Endothelial cell of umbilical vein (primary cell): ENCODE data around the gene MAPK11. TPM values are rescaled to one million over a fixed set of nuclear protein-coding genes. Genes with fewer than 3 reads are reported as not detected.

Experiments used
- BruUV-seq: library from RNA; stranded (reverse); fragments of 400-500 nt; replicated peaks from 2 replicates; lab custom pipeline; 2021; lab: Mats Ljungman, UMichigan
- CTCF ChIA-PET: fragments of 300-600, 350-600 bp; sonication (Branson Sonifier 250); formaldehyde crosslinking; loops from one replicate; lab custom pipeline; 2021; ENCODE audit warnings: antibody characterized with exemption, inconsistent platforms; lab: Charles Lee
- POLR2A ChIA-PET: fragments of 300-600, 350-600 bp; sonication (Branson Sonifier 250); formaldehyde crosslinking; loops from one replicate; lab custom pipeline; 2021; ENCODE audit warnings: antibody characterized with exemption, inconsistent platforms; lab: Charles Lee
- DNase-seq: peaks from one replicate; pipeline ENCODE4 v3.0.0-alpha.2; 2011; ENCODE audit warnings: low read depth, low spot score
- FAIRE-seq: peaks from 2 replicates; lab custom pipeline; 2011; peaks lifted over from hg19 to GRCh38; lab: Jason Lieb, UNC
- H2AFZ ChIP-seq: 2 replicates; pipeline ENCODE4 v1.6.0; 2012; ENCODE audit warnings: low read depth, low read length, control low read depth, inconsistent platforms
- H3K27ac ChIP-seq: 2 replicates; pipeline ENCODE4 v1.5.1; 2011; ENCODE audit warnings: low read depth, mild to moderate bottlenecking, control low read depth, low read length, moderate library complexity; ENCODE audit not compliant: insufficient read depth
- H3K27me3 ChIP-seq, 2 experiments: 2 replicates each; pipeline versions ENCODE4 v1.6.0 to v1.6.1; 2011; ENCODE audit warnings: low read length in 2 of 2, mixed read lengths in 1 of 2; ENCODE audit not compliant: control insufficient read depth in 2 of 2, insufficient read depth in 2 of 2
- H3K36me3 ChIP-seq, 2 experiments: 2 replicates in 1 of 2; 3 replicates in 1 of 2; pipeline ENCODE4 v1.5.1; 2011; ENCODE audit warnings: low read length in 2 of 2, mild to moderate bottlenecking in 1 of 2, moderate library complexity in 1 of 2; ENCODE audit not compliant: control insufficient read depth in 2 of 2, insufficient read depth in 2 of 2; ENCODE audit errors: extremely low read depth in 1 of 2
- H3K4me1 ChIP-seq: 3 replicates; pipeline ENCODE4 v1.5.1; 2011; ENCODE audit warnings: mild to moderate bottlenecking, low read length; ENCODE audit not compliant: control insufficient read depth, insufficient read depth; ENCODE audit errors: extremely low read depth
- H3K4me2 ChIP-seq: 2 replicates; pipeline ENCODE4 v1.6.1; 2011; ENCODE audit warnings: low read length, control low read depth, mixed read lengths; ENCODE audit not compliant: insufficient read depth
- H3K4me3 ChIP-seq, 3 experiments: fragments of 200-600 bp in 1 of 3; sonication (generic), shearing (Covaris generic) in 1 of 3; replicated peaks in 1 of 3; 2 replicates each; pipeline ENCODE4 v1.5.1; 2011 to 2016; ENCODE audit warnings: control low read depth in 3 of 3, low read length in 3 of 3, mild to moderate bottlenecking in 2 of 3, inconsistent platforms in 1 of 3, low read depth in 1 of 3, moderate library complexity in 1 of 3; ENCODE audit not compliant: insufficient read depth in 1 of 3
- H3K79me2 ChIP-seq: 2 replicates; pipeline ENCODE4 v1.6.0; 2012; ENCODE audit warnings: low read length, inconsistent platforms; ENCODE audit not compliant: control insufficient read depth, insufficient read depth
- H3K9ac ChIP-seq: replicated peaks from 2 replicates; pipeline ENCODE3; 2011; ENCODE audit warnings: low read length, control low read depth; ENCODE audit not compliant: insufficient read depth; ENCODE audit errors: extremely low read depth
- H3K9me1 ChIP-seq: replicated peaks from 3 replicates; pipeline ENCODE4 v1.6.0; 2011; ENCODE audit warnings: mild to moderate bottlenecking, low read length; ENCODE audit not compliant: control insufficient read depth, insufficient read depth; ENCODE audit errors: extremely low read depth
- H3K9me3 ChIP-seq: replicated peaks from 2 replicates; pipeline ENCODE4 v1.5.1; 2012; ENCODE audit warnings: low read length, inconsistent platforms; ENCODE audit not compliant: control insufficient read depth, insufficient read depth
- H4K20me1 ChIP-seq: replicated peaks from 2 replicates; pipeline ENCODE3; 2011; ENCODE audit warnings: mild to moderate bottlenecking, low read length; ENCODE audit not compliant: control insufficient read depth, insufficient read depth; ENCODE audit errors: extremely low read depth
- CTCF ChIP-seq, 2 donors: IDR thresholded peaks; 1 replicate in 1 of 2; 2 replicates in 1 of 2; pipeline ENCODE4 v1.5.1; 2011; ENCODE audit warnings: low read length in 2 of 2, mild to moderate bottlenecking in 2 of 2, moderate library complexity in 2 of 2, control low read depth in 1 of 2, inconsistent platforms in 1 of 2, low read depth in 1 of 2; ENCODE audit not compliant: insufficient read depth in 1 of 2; ENCODE audit errors: extremely low read depth in 1 of 2
- EZH2 ChIP-seq: IDR thresholded peaks from 2 replicates; pipeline ENCODE4 v1.6.1; 2012; ENCODE audit warnings: borderline replicate concordance, low read depth, mild to moderate bottlenecking, moderate library complexity, low read length, inconsistent platforms; ENCODE audit not compliant: severe bottlenecking
- FOS ChIP-seq: IDR thresholded peaks from 2 replicates; pipeline ENCODE4 v1.6.1; 2011; ENCODE audit warnings: mild to moderate bottlenecking, low read length, moderate library complexity, borderline replicate concordance; ENCODE audit not compliant: insufficient read depth
- GATA2 ChIP-seq: IDR thresholded peaks from 2 replicates; pipeline ENCODE4 v1.7.0; 2011; ENCODE audit warnings: low read depth, mild to moderate bottlenecking, moderate library complexity, mixed read lengths, low read length; ENCODE audit not compliant: insufficient read length, insufficient read depth
- JUN ChIP-seq: IDR thresholded peaks from 2 replicates; pipeline ENCODE4 v1.6.1; 2011; ENCODE audit warnings: borderline replicate concordance, low read depth; ENCODE audit not compliant: insufficient read length, insufficient read depth
- MYC ChIP-seq: IDR thresholded peaks from one replicate; pipeline ENCODE4 v1.6.1; 2011; ENCODE audit warnings: mild to moderate bottlenecking, low read depth, low read length
- POLR2A ChIP-seq: IDR thresholded peaks from 2 replicates; pipeline ENCODE4 v1.6.1; 2012; ENCODE audit warnings: low read depth, mild to moderate bottlenecking, control low read depth, low read length
- POLR2AphosphoS5 ChIP-seq: IDR thresholded peaks from 2 replicates; pipeline ENCODE4 v1.6.1; 2012; ENCODE audit warnings: low read depth, mild to moderate bottlenecking, control low read depth, low read length, moderate library complexity; ENCODE audit not compliant: insufficient read depth
- dilution Hi-C: fragments of 300-500 bp; cut with MboI; formaldehyde crosslinking; loops from one replicate; pipeline ENCODE4 v1.15.0; 2019; ENCODE audit warnings: low sequenced_read_pairs; ENCODE audit not compliant: extremely low pct_ligation_motif_present
- intact Hi-C: fragments of 100-400 bp; cut with micrococcal nuclease; formaldehyde crosslinking; loops from one replicate; pipeline ENCODE4 v1.10.0; 2022
- polyA plus RNA-seq, 4 experiments: library from polyadenylated mRNA; depleted of rRNA in 3 of 4; stranded (reverse) in 3 of 4; unstranded in 1 of 4; fragments of >200 nt; gene quantifications; 2 replicates each; pipeline versions ENCODE4 v1.2.1 to v1.2.3, GENCODE V29; 2011 to 2012; ENCODE audit warnings: missing spikeins in 1 of 4
- total RNA-seq: library from RNA; stranded (reverse); gene quantifications from 2 replicates; pipeline ENCODE4 v1.2.3, GENCODE V29; 2021
- TF ChIP-seq, protein P1 (sequence below): IDR thresholded peaks from 2 replicates; pipeline ENCODE4 v1.6.1; 2011; ENCODE audit not compliant: insufficient read depth, insufficient read length

Gene MAPK11
- total and polyA plus RNA-seq, 2 donors (not counting 3 experiments of a cell fraction or from before 2014, with no cell fraction given) = 22.8 to 26.3 TPM

GRCh38 chr22:50285568-50286229 lies 15.5 kb upstream of the MAPK11 start:
- FAIRE-seq (no peak), DNase-seq (no peak)
- Histone ChIP-seq H3K4me1 (peaks cover 2% of the 10 kb centered on the region), H3K79me2 (peaks cover 20% of the 10 kb centered on the region), H3K27ac (no peak overlapping the region), H3K36me3 (peaks cover 36 to 80% of the 10 kb centered on the region in 2 experiments), H3K9me1 (no peaks in the 10 kb centered on the region), H3K4me2 (no peak overlapping the region), H3K9ac (no peak overlapping the region), H3K27me3 (no peaks in the 10 kb centered on the region), H3K4me3 (no peak overlapping the region), H4K20me1 (no peaks in the 10 kb centered on the region), H2AFZ (no peak overlapping the region), H3K9me3 (no peaks in the 10 kb centered on the region)
- BruUV-seq = no TSS peak
- intact Hi-C loops = no loop called here
- POLR2A ChIA-PET = no interaction called here
- TF ChIP-seq JUN = no peak
- TF ChIP-seq POLR2AphosphoS5 = no peak
- no peak for TF ChIP-seq MYC
- no peak for TF ChIP-seq FOS
- no peak for TF ChIP-seq POLR2A
- no peak for TF ChIP-seq GATA2
- TF ChIP-seq, protein P1, sequence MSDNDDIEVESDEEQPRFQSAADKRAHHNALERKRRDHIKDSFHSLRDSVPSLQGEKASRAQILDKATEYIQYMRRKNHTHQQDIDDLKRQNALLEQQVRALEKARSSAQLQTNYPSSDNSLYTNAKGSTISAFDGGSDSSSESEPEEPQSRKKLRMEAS = no peak
- TF ChIP-seq CTCF (IDR thresholded peaks at IDR 0.05; ENCODE audit: extremely low read depth in 1 of 2, insufficient read depth in 1 of 2, low read depth in 1 of 2, low read length in 2 of 2) = no peak
- TF ChIP-seq EZH2 = no peak
- dilution Hi-C loops = no loop called here
- CTCF ChIA-PET = no interaction called here
